CD4-positive, alpha-beta T cell treated with Interleukin-1 beta for 1 hour (primary cell): ENCODE measurements around the gene UBAP2L.
"Not testable (repeated sequence)": the region's sequence is repeated elsewhere in the genome, so short reads cannot be mapped to it uniquely, and the experiment has no call there.

Experiments used
- DNase-seq, 2 donors: peaks; one replicate each; pipeline ENCODE4 v3.0.0-alpha.2; 2020 to 2022

The UBAP2L gene

DNA sequence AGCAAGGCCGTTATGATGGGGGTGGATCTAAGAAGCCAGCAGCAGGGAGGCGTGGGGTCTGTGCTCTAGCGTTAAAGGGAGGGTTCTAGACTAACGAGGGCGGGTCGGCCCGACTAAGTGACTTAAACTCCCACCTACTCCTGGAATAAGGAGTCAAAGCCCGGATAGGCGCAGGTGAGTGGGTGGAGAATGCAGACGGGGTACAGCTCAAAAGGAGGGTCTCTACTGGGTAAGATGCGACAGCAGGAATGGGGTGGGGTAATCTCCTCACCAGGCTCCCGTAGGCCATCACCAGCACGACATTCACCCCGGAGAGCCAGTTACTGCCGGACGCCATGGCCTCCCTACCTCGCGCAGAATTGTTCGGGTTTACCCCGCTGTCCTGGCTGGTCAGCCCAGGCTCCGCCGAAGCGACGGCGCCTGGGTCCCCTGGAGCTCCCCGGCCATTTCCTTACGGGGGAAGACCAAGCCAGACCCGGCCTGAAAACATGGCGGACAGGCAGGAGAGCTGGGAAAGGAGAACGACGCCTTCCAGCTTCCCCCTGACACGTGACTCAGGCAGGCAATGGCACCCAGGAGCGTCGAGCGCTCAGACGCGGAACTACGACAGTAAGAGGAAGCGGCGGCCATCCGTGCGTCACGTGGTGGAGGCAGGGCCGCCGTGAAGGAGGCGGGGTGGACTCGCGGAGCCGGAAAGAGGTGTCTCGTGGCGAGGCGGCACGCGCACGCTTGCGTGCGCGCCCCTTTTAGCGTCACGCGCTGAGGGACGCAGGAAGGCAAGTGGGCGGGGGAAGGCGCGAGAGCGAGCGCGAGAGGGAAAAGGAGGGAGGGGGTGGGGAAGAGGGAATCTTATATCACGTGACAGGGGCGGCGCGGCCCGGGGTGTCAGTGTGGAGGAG, at the start of gene UBAP2L:
UBAP2L (plus strand) TSS at position 885 of the 899 bp plus-strand sequence. CDS start 4,169 bp downstream, outside the sequence.
- DNase-seq, result peak; percentile 99

DNA sequence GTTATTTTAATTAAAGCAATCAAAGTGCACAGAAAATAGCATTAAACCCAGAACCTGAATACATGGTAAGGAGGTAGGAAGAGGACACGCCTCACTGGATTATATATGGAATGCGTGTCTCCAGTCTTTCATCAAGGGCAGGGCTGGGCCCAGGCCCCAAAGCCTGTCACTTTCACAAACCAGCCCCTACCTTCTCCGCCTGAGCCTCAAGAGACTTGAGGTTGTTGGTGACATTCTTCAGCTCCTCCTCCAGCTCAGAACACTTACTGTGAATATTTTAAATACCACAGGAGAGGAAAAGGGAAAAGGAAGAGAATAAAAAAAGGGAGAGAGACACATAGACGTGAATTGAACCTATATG, 49.6 kb upstream of the UBAP2L start:
- no peak for DNase-seq

- DNase-seq, result no peak
Measured at GRCh38 chr1:154171880-154172279, 48.9 kb upstream of the UBAP2L start.

DNA sequence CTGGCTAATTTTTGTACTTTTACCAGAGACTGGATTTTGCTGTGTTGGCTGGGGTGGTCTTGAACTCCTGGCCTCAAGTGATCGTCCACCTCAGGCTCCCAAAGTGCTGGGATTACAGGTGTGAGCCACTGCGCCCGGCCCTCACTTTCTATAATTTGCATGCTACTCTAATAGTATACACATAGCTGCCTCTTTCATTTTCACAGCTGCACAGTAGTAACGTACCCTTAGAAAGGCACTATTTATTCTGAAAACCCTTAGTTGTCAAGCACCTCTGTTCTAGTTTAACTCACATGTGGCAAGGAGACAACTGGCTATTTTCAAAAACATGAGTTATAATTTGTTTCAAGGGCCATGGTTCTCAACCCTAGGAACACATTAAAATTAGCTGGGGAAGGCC, 46.1 kb upstream of the UBAP2L start:
- no peak for DNase-seq

- no peak for DNase-seq
Measured at GRCh38 chr1:154176337-154176736, 44.4 kb upstream of the UBAP2L start.

- DNase-seq, result no peak
Measured at GRCh38 chr1:154178013-154178412, 42.7 kb upstream of the UBAP2L start.

GRCh38 chr1:154178911-154179811, 41.6 kb upstream of the UBAP2L start:
- no peak for DNase-seq

DNA sequence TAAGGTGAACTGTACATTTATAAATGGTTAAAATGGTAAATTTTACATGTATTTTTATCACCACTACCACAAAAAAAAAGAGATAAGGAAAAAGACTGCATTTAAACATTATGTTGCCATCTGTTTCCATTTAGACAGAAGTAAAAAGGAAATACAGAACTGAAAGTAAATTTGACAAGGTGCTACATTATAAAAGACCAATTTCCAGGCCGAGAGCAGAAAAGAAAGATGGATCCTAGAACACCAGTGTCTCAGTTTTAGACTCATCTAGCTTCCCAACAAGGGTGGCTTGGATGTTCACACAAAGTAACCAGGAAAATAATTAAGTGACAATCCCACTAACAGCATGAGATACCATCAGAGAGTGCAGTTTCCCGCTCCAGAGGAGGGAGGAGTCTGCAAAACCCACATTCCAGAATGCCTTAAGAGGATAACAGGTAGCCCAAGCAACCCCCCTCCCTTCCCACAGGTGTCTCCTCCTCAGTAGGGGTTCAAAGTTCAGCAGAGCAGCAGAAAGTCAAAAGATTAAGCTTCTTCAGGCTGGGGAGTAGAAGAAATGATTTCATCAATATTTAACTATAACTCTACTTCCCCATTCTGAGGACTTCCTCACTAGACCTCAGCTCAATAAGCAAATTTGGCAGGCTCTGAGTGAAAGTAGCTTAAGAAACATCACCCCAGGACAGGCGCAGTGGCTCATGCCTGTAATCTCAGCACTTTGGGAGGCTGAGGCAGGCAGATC, 40.6 kb upstream of the UBAP2L start:
- DNase-seq, result peak in 1 of 2 donors; percentile 42

- no peak for DNase-seq
Measured at GRCh38 chr1:154181944-154182343, 38.8 kb upstream of the UBAP2L start.

- DNase-seq, result peak; percentile 79 to 83
Measured at GRCh38 chr1:154182344-154183045, 38.3 kb upstream of the UBAP2L start.

GRCh38 chr1:154183046-154183915, 37.5 kb upstream of the UBAP2L start:
- peak; percentile 92 for DNase-seq

- DNase-seq, result peak; percentile 69 to 76
Measured at GRCh38 chr1:154186177-154186576, 34.6 kb upstream of the UBAP2L start.

DNA sequence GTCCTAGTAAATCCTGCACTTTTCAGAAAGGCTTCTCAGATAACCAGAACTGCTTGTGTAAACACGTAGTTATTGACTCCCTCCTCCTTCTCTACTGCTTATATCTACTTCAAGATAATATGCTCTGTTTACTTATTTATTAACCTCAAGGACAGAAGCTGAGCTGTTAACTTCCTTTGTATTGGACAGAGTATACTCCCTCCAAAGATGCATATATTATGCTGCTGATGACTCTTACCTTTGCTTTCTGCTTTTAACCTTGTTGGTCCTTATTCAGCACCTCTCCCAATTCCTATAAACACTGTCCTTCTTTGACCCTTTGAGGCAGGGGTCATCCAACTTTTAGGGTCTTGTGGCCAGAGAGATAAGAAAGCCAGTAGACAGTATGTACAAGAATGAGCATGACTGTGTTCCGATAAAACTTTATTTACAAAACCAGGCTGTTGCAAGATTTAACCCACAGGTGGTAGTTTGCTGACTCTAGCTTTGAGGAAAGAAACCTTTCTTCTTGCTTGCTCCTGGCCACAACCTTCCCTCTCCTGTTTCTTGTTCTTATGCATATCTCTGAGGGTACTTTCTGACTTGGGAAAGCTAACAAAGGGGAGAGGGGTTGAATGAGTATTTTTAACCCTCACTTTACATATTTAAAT, 33.8 kb upstream of the UBAP2L start:
- no peak for DNase-seq

DNA sequence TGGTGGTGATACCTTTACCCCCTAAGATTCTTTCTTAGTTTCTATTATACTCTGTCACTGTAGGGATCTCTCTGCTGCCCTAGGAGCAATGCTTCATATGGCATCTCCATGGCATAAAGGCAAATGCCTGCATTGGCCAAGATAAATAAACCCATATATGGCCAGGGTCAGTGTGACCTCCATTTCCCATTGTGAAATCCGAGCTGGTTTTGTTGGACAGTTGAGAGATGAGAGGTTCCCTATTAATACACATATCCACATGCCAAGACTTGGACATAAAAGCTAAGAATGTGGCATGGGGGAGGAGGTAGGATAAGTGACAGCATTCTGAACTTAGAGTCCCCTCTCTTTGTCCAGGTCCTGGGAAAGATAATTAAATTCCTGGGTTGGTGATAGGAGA, 30.2 kb upstream of the UBAP2L start:
- DNase-seq, result no peak

- DNase-seq, result no peak
Measured at GRCh38 chr1:154191990-154192461, 28.7 kb upstream of the UBAP2L start, which contains the start of gene TPM3. Gene TPM3, minus strand, starts transcription at chr1:154192100. Its CDS starts 82 bp downstream, at chr1:154192018.

- DNase-seq, result no peak
Measured at GRCh38 chr1:154192476-154192875, 28.3 kb upstream of the UBAP2L start.

DNA sequence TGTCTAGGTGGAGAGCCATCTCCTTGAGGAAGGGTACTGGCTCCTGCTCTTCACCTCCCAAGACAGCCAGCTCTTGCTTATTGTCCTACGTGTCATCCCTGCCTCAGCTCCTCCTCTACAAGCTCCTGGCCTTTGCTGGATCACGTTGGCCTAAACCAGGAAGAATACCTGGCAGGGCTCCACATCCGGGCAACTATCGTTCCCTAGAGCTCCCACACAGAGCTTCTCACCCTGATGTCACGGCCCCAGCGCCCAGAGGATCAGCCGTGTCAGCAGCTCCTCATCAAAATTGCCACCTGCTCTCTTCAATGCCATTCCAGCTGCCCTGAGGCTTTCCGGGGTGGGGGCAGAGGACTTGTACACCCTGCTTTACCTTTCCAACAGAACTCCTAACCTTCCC, 26.9 kb upstream of the UBAP2L start:
- DNase-seq, result no peak

DNA sequence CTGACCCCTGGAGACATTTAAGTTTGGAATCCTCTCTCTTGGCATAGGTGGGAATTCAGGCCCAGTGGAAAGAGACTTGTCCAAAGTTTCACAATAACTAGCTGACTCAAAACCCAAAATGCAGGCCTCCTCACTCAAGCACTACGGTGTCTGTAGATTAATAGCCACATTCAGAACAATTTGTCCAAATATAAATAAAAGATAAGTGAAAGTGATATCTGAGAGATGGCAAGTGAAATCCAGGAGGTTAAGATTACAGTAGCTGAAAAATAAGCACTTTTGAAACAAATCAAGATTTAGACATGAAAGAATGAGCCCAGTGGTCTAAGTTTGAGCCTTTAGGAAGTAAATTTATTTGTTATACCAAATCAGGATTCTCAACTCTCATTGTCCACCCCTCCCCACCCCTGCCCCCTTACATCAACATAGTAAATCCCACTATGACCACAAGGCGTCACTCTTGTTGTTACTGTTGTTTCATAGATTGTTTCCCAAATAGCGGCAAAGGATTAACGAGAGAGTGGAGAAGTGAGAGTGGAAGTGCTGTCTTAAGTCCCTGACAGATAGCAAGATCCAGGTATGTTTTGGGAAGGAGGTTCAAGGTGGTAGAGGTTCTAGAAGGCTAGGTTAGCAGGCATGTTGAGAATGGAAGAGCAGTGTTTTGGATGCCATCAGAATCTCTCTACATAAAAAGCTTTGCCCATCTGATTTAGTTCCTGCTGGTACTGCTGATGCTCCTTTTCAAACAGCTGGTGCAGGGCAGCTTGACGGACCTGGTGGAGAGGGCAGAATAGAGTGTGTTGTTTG, 21.8 kb upstream of the UBAP2L start:
- DNase-seq, result peak; percentile 42 to 71

DNA sequence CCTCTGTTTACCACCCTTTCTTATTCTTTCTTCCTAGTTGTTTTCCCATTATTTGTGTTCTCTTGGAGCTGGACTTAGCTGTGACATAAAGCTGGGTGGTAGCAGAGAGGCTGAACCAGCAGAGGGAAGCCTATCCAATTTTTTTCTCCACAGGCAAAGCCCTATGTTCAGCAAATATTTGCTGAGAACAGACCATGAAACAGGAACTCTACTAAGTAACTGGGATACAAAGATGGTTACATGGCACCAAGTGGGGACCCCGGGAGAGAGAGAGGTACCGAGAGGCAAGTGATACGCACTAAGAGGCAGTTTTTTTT, 21.2 kb upstream of the UBAP2L start:
- no peak for DNase-seq

DNA sequence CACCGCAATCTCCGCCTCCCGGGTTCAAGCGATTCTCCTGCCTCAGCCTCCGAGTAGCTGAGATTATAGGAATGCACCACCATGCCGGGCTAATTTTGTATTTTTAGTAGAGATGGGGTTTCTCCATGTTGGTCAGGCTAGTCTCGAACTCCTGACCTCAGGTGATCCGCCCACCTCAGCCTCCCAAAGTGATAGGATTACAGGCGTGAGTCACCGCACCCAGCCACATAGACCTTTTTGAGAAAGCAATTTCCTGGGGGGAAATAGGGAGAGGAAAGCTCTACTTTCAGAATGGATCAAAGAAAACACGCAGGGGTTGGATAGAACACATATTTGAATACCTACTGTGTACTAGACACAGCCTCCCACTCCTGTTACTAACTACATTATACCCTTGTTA, 15.0 kb upstream of the UBAP2L start:
- DNase-seq, result not testable (repeated sequence)
